HG02588 (cell line): ENCODE measurements around the gene AFF2.
"Not testable (repeated sequence)": the region's sequence is repeated elsewhere in the genome, so short reads cannot be mapped to it uniquely, and the experiment has no call there.

Experiments used
- ATAC-seq: cut with Tn5 transposase; IDR thresholded peaks from one replicate; pipeline ENCODE4 v1.9.1; 2021; ENCODE audit warnings: mild to moderate bottlenecking, moderate library complexity; ENCODE audit not compliant: unreplicated experiment

AFF2 gene

DNA sequence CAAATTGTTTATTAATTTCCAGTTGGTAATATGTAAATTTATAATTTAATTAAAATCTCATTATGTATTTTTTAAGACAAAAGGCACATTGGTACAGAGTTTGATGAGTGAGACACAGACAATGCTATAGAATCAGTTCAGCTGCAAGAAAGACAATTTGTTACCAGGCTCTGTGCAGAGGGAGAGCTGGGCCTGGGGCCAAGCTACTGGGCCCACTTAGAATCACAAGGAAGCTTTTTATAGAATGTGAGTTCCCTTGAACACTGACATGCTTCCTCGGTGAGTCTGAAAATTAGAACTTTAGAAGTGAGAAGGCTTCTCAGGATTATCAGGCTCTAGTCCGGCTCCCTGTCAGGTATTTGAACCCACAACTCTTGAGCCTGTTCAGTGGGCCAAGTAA lies 129.0 kb downstream of the AFF2 start:
- no peak for ATAC-seq

DNA sequence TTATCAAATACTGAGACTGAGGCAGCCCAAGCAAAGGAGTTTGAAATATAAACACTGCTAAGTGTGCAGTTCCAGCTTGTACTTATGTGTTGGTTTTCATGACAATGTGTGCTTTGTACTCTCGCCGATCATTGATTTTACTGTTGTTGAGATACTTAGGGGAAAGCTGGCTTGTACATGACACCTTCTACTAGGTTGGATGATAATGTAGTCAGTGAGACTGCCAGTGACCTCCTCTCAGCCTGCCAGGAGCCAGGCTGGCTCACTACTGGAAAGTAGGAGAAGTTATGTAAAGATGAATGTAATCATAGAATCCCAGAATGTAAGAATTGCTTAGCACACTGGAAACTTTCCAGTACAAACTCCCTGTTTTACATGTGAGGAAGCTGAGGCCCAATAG lies 132.0 kb downstream of the AFF2 start:
- ATAC-seq: no peak

DNA sequence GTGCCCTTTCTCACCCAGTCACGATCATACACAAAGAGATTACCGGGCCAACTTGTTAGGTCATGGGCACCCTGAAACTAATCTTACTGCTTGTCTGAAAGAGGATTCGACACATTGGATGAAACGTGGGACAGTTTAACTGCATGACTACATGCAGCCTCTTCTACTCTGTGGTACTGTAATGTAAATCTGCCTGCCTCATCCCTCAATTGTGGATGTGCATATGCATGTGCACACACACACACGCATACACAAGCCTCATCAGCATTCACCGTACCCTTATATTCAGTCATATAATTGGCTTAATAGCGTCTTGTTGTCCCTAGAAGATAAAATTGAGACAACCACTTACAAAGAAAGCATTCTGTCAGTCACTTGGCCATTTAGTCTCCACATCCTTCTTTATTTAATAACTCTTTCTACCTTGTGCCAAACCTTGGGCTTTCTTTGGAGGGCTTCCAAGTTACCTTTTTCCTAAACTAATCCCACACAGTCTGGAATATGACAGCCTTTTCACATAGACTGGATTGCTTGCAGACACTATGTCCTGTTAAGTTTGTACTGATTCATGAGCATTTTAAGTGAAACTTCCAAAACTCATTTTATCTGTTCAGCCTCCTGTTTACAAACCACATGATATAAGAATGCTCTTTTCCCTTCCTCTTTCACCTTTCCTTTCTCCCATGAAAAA lies 132.9 kb downstream of the AFF2 start:
- ATAC-seq: no peak

DNA sequence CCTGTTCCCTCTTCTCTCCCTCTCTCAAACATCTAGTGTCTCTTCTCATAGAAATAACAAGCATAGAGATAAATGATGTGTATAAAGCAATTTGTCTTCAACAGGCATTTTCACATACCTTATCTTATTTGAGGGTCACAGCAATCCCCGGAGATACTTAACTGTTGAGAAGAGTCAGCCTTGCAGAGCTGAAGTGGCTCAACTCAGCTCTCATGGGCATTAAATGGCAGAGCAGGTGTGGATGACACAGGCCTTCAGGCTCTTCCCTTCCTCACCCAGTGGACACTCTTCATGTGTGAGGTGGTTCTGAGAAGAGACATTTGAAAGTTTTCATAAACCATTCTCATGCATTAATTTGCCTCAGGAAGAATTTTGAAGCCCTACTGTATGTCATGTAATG lies 134.2 kb downstream of the AFF2 start:
- no peak for ATAC-seq

DNA sequence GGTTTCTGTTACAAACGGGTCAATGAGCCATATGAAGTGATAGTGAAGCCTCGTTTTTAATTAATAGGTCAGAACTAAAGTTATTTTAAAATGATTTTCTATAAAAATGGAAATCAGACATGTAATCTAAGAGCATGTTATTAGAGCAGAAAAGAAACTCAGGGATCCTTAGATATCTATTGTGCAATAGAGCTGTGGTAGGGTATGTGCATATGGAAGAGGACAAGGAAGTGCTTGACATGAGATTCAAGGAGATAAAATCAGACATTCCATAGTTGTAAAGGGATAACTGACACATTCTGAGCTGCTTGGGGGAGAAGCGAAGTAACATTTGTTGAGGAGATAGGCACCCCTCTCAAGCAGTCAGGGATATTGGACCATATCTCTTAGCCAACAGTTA lies 143.0 kb downstream of the AFF2 start:
- ATAC-seq: no peak

DNA sequence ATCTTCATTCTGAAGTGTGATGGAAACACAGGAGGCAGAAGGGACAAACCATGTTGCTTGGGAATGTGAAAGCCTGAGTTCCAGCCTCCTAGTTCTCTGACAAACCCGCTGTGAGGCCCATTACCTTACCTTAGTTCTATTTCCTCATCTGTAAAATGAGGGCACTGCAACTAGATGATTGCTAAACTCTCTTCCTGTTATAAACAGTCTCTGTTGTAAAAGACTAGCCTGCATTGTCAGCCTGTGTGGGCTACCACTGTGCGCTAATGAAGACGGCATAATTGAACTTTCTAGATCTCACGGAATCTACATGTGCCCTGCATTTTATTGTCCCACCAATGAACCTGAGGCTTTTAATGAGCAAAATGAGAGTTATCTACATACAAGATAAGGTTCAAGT lies 147.2 kb downstream of the AFF2 start:
- no peak for ATAC-seq

DNA sequence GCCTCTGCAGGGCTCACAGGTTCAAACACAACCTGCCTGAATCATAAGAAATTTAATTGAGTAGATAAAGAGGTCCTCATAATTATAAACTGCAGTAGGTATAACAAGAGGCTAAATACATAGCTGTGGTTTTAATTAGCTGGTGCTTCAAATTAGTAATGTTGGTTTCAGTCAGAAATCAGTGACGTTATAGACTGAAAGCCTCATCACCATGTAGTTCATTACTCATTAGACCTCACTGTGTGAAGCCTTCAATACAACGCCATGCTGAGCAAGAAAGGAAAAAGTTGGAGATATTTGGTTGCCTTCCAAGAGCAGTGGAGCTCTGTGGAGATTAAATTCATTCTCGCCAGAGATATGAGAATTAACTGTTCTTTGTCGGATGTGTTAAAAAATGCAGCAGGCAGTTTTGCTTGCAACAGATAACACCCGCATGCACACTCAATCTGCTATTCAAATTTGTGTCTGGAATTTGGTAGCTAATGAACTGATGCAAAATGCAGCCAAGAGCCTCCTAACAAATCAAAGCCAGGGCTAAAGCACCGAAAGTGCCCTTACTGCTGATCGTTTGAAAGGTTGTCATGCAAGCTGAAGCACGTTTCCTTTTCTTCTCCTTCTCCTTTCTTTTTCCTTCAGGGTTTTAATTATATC lies 148.9 kb downstream of the AFF2 start:
- ATAC-seq: no peak

DNA sequence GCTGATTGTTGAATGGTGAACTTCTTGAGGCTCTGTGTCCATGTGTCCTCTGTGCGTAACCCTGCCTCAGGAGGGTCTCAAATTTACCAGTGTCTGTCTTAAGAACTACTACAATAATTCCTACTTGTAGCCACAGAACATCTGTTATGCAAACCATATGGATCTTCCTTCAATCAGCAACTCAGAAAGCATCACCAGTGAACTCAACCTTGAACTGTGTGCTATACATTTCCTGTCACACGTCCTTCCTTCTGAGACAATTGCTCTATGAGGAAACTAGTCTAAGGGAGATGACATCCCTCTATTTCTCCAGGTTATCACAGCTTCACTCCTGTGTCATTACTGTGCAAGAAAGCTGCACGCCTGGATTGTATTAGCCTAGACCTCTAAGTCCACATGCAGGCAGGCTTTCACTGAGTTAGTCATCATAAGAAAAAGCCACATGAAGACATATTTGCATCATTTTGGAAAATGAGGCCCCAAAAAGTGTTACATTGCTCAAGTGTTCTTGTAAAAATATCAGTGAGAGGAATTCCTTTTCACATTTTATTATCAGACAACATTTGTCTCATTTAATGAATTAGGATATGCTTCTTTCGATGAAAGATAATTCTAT lies 157.8 kb downstream of the AFF2 start:
- ATAC-seq: no peak

DNA sequence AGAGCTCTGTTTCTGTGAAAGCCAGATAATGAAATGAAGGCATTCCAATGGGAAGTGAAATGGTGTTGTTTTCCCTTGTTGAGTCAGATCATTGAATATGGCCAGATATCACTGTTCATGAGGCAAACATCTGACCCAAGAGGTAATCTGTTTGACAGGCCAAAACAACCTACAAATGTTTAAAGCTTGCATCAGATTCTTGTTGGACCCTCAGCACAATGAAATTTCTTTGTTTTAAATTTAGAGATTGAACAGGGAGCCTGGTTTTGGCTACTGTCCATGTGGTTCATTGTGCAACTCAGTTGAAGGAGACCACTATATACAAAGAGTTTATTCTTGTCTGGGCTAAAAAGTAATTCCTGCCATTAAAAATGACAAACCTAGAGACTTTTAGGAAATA lies 159.1 kb downstream of the AFF2 start:
- ATAC-seq: no peak

DNA sequence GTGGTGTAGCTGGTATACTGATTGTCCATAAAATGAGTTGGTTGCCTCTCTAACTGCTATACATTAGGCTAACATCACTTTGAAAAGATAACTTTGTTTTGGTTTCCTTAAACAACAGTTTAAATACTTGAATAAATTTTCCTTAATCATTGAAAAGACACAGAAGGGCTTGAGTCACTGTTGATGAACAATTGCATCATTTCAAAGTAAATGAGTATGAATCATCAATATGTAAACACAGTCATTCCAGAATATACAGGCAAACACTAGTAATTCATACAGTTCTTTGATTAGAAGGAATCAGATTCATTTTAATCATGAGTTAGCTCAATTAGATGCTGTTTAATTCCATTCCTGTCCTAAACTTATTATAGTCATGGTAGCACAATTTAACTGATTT lies 160.6 kb downstream of the AFF2 start:
- no peak for ATAC-seq

DNA sequence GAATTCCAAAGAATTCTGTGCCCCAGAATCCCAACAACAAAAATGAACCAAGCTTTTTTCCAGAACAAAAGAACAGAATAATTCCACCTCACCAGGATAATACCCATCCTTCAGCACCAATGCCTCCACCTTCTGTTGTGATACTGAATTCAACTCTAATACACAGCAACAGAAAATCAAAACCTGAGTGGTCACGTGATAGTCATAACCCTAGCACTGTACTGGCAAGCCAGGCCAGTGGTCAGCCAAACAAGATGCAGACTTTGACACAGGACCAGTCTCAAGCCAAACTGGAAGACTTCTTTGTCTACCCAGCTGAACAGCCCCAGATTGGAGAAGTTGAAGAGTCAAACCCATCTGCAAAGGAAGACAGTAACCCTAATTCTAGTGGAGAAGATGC lies 161.6 kb downstream of the AFF2 start:
- no peak for ATAC-seq

DNA sequence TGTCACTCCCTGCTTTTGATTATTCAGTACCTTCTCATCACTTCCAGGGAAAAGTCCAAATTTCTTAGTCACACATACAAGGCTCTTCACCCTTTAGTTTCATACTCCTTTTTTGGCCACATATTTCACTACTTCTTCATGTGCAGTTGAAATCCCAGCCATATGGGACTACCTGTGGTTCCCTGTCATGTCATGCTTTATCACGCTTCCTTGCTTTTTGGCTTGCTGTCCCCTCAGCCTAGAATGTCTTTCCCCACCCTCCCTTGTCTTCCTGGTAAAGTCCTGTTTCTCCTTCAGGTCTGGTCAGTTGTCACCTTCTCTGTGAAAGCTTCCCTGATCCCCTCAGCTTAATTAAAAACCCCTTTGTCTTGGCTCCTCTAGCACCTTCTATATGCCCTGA lies 163.8 kb downstream of the AFF2 start:
- no peak for ATAC-seq

DNA sequence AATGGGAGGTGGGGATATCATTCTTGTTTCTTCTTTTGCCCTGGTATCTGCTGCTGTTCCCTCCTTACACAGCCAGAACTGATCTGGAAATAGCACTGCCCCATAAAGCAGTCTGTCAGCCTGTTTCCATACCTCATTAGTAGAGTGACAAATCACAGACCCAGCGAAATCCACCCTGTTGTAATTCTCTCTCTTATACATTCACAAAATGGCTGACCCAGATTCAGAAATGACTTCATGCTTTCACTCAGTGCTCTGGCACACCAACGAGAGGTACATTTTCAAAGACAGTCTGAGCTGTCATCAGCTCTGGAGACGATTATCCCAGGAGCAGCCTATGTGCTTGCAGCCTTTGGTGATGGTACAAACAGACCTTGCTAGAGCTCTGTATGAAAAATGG lies 164.6 kb downstream of the AFF2 start:
- no peak for ATAC-seq

DNA sequence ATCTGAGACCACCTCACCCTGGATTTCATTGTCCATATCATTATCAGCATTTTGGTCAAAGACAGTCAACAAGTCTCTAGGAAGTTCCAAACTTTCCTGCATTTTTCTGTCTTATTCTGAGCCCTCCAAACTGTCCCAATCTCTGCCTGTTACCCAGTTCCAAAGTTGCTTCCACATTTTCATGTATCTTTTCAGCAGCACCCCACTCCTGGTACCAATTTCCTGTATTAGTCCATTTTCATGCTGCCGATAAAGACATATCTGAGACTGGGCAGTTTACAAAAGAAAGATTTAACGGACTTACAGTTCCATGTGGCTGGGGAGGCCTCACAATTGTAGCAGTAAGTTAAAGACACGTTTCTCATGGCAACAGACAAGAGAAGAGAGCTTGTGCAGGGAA lies 168.8 kb downstream of the AFF2 start:
- ATAC-seq: not testable (repeated sequence)

DNA sequence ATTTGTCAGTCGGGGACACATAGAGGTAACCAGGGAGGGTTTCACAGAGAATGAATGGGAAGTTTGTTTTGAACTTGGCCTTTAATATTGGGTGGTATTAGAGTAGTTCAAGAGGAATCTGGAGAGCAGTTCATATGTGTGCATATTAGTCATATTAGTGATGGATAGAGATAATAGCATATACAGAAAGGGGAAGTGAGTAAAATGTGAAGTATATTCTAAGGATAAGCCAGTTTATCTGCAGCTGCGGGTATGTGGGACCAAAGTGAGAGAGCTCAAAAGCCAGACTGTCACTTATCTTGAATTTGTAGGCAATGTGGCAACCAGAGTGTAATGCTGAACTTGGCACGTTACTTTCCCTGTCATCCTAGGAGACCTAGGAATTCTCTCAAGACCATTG lies 169.9 kb downstream of the AFF2 start:
- no peak for ATAC-seq

DNA sequence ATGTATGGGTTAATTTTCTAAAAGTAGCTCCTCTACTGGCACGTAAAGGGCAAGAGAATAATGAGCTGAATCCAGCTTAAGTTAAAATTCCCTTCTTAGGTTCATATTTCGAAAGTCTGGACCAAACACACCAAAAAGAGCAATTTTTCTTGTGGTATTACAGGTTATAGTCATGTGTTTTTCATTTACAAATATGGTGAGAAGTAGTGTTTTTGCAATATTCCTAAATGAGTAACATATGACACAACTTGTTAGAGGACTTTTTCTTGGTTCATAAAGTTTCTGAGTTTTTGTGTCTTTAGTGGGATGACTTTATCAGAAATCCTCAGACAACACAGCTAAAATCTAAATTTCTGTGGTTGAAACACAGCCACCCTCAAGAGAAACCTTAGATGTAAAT lies 172.1 kb downstream of the AFF2 start:
- ATAC-seq: no peak

DNA sequence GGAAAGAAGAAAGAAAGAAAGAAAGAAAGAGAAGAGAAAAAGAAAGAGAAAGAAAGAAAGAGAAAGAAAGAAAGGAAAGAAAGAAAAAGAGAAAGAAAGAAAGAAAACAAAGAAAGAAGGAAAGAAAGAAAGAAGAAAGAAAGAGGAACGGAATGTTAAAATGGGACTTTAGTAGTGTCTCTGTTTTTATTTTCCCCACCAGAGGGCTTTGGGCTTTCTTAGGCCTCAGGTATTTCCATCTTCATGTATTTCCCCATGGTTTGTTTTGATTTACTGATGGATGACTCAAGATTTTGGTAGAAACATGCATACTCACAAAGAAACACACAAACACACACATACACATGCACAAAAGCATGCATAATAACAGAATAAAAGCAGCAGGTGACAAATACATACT lies 181.2 kb downstream of the AFF2 start:
- ATAC-seq: no peak

DNA sequence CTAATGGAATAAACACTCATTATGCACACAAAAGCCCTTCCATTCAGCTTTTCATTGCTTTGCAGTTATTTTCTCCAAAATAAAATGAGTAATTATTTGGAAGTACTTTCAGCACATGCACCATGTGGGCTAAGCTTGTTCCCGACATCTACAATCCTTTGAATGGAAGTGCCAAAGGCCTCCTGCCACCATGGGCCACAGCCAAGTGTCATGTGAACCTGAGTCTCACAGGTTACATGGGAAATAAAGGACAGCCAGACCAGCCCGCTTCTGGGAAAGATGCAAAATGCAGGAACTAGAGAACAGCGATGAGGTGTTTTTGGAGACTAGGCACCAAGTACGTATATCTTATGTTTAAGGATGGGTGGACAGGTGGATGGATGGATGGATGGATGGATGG lies 181.8 kb downstream of the AFF2 start:
- no peak for ATAC-seq

DNA sequence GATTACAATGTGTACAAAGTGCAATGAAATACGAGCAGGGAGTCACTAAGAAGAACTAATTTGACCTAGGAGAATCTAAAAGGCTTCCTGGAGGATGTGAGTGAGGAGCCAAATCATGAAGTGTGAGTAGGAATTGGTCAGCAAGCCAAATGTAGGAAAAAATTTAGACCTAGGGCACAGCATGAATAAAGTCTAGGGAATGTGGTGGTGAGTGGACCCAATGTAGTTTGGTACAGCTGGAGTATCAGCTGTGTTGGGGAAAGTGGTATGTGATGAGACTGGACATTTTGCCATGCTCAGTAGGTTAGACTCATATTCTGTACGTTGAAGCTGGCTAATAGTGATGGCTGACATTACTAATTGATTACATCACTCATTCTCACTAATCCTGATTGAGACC lies 191.0 kb downstream of the AFF2 start:
- ATAC-seq: no peak

DNA sequence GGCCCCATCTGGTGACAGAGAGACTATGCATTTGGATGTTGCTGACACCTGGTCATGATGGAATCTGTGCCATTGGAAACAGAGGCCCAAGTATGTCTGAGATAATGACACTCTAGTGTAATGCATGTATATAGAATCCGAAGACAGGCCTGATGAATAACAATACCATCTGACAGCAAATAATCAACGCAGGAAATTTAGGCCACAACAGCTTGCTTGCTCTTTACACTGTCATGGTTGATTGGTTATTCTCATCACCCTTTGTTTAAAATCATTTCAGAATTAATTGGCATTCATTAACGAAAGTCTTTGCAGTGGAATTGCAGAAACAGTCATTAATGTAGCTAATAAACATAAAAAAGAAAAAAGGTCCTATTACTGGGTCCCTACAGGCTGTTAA lies 194.8 kb downstream of the AFF2 start:
- no peak for ATAC-seq

DNA sequence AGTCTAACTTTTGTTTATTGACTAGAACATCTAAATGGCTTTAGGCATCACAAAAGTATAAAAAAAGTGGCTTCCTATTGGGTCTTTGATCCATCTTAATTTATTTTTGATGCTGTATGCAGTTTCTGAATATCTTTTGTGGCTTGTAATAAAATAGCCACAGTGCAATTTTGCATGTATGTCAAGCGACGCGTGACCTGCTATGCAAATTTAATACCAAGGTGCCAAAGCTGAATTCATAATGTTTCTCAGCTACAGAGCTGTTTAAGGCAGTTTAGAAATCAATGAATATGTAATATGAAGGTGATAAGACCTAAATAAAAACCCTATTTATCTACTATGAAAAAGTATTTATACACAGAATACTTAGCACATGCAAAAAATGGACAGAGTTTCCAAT lies 197.8 kb downstream of the AFF2 start:
- ATAC-seq: no peak

DNA sequence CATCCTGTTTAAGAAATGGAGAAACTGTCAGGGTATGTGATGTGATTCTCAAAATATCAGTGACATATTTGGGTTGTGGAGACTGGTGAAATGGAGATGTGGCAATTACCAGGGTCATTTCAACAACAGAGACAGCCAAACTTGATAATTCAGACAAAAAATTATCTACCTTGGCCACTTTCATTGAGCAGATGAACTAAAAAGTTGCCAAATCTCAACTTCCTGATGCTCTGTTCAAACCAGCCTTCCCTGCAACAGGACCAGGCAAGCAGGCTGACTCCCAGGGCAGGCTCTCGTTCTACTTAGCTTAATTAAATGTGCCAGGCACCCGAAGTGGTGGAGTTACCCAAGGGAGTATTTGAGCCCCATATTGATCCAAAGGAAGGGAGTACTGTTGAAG lies 199.6 kb downstream of the AFF2 start:
- no peak for ATAC-seq

DNA sequence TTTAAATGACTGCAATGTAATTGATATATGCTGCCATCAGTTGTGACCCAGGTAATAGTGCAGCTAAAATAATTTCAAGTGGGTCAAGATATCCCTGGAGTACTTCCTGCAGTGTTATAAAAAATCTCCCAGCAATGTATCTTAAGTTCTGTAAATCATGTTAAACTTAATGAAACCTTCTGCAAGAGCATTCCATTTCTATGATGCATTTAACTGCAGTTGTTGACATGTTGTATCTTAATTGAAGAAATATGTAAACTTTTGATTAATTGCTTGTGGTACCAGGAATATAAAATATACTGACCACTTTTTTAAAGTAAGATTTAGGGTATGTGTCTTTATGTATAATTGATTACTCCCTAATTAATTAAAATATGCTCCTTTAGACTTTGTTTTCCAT lies 213.6 kb downstream of the AFF2 start:
- no peak for ATAC-seq
